CD8-positive, alpha-beta memory T cell (primary cell): ENCODE results near the gene GPANK1. TPM values are rescaled to one million over a fixed set of nuclear protein-coding genes. Genes with fewer than 3 reads are reported as not detected.

Source experiments
- CTCF ChIA-PET: fragments of 350-600 bp; sonication (Branson Sonifier 250); formaldehyde crosslinking; loops from one replicate; lab custom pipeline; 2021; ENCODE audit warnings: antibody characterized with exemption; lab: Charles Lee
- POLR2A ChIA-PET: fragments of 350-600 bp; sonication (Branson Sonifier 250); formaldehyde crosslinking; loops from one replicate; lab custom pipeline; 2021; ENCODE audit warnings: antibody characterized with exemption; lab: Charles Lee
- DNase-seq, 5 donors: peaks; one replicate each; pipeline versions ENCODE4 v3.0.0 to v3.0.0-alpha.2; 2020 to 2022; ENCODE audit warnings: mixed read lengths in 1 of 5
- H3K27ac ChIP-seq: one replicate; pipeline ENCODE4 v1.7.0; 2013; ENCODE audit warnings: low read depth, mild to moderate bottlenecking, low read length, moderate library complexity
- H3K27me3 ChIP-seq: 2 replicates; pipeline ENCODE4 v1.7.0; 2013; ENCODE audit warnings: low read length, mild to moderate bottlenecking; ENCODE audit not compliant: insufficient read depth, poor library complexity, severe bottlenecking
- H3K36me3 ChIP-seq: 2 replicates; pipeline ENCODE4 v1.7.0; 2013; ENCODE audit warnings: mild to moderate bottlenecking, low read length, moderate library complexity; ENCODE audit not compliant: insufficient read depth
- H3K4me1 ChIP-seq: 2 replicates; pipeline ENCODE4 v1.7.0; 2013; ENCODE audit warnings: mild to moderate bottlenecking, low read length, moderate library complexity; ENCODE audit not compliant: insufficient read depth
- H3K4me3 ChIP-seq: 2 replicates; pipeline ENCODE4 v1.7.0; 2013; ENCODE audit warnings: mild to moderate bottlenecking, low read length
- H3K9me3 ChIP-seq: 2 replicates; pipeline ENCODE4 v1.7.0; 2013; ENCODE audit warnings: mild to moderate bottlenecking, low read length
- H3K27ac Mint-ChIP-seq, 8 donors: one replicate each; pipeline ENCODE4 v1.8.0; 2020 to 2021; ENCODE audit warnings: mixed read lengths in 8 of 8, mild to moderate bottlenecking in 6 of 8, inconsistent platforms in 3 of 8, moderate library complexity in 3 of 8
- H3K27me3 Mint-ChIP-seq, 2 donors: one replicate each; pipeline ENCODE4 v1.8.0; 2020 to 2021; ENCODE audit warnings: mixed read lengths in 2 of 2, mild to moderate bottlenecking in 1 of 2, moderate library complexity in 1 of 2
- H3K36me3 Mint-ChIP-seq, 3 donors: one replicate each; pipeline ENCODE4 v1.8.0; 2020 to 2021; ENCODE audit warnings: mixed read lengths in 3 of 3, inconsistent platforms in 1 of 3, mild to moderate bottlenecking in 1 of 3
- H3K4me1 Mint-ChIP-seq, 3 donors: one replicate each; pipeline ENCODE4 v1.8.0; 2020 to 2021; ENCODE audit warnings: mixed read lengths in 3 of 3, inconsistent platforms in 1 of 3, mild to moderate bottlenecking in 1 of 3
- H3K4me3 Mint-ChIP-seq, 7 donors: one replicate each; pipeline ENCODE4 v1.8.0; 2020 to 2021; ENCODE audit warnings: mixed read lengths in 7 of 7, mild to moderate bottlenecking in 6 of 7, moderate library complexity in 4 of 7, inconsistent platforms in 2 of 7
- H3K9me3 Mint-ChIP-seq, 5 donors: one replicate each; pipeline ENCODE4 v1.8.0; 2020 to 2022; ENCODE audit warnings: mixed read lengths in 5 of 5, mild to moderate bottlenecking in 3 of 5, moderate library complexity in 2 of 5, inconsistent platforms in 1 of 5
- polyA plus RNA-seq: library from polyadenylated mRNA; unstranded; fragments of 300-500 nt; fragmentation: Illumina TruSeq; gene quantifications from one replicate; pipeline ENCODE4 v1.2.3, GENCODE V29; 2021
- total RNA-seq, 2 experiments: library from RNA; stranded (reverse); gene quantifications; one replicate each; pipeline ENCODE4 v1.2.3, GENCODE V29; 2021

The GPANK1 gene
- total and polyA plus RNA-seq, 3 experiments from 2014 or later: 19.6 to 46.4 (median 46.2) TPM

DNA sequence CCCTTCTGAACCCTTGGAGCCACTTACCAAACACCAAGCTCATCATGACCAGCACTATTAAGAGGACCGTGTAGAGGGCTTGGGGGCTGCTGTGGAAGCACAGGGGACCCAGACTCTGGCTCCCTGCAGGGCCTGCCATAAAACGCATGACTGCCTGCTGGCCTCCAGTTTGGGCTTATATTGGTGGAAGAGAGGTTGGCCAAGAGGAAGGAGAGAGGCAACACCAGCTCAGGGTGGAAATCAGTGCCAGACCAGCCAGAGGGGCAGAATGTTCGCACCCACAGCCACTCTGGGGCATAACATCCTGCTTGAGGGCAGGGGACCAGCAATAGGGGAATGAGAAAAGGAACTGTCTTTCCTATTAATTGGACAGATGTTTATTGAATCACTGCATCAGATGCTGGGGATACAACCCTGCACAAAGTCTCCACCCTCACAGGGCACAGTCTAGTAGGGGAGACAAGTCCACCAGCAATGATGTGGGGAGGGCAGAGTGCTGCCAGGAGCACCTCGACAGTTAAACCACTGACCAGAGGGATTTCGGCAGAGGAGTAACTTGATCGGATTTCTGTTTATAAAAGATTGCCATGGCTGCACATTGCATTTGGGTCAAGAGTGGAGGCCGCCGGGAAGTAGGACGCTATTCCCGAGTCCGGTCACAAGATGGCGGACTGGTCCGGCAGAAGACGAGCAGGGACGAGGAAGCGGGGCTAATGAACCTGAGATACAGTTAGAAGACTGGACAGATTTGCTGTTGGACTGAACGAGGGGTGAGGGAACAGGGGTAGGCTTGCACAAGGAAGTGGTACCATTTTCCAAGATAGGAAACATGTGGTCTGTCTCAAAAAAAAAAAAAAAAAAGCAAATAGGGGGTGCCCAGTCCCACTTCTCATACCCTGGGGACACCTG, 15.7 kb upstream of the GPANK1 start, which contains the start of gene LY6G5C:
LY6G5C (minus strand) TSS at position 842 of the 909 bp plus-strand sequence; CDS start at position 148, 694 bp downstream.
- Mint-ChIP-seq H3K36me3 (peaks cover 0 to 6% (median 4%) of the 10 kb centered on the region in 3 donors), H3K9me3 (no peaks in the 10 kb centered on the region), H3K27me3 (no peaks in the 10 kb centered on the region), H3K27ac (peak within 1 kb of the TSS; percentile 32 to 93 (median 88)), H3K4me1 (peaks cover 16 to 21% (median 16%) of the 10 kb centered on the region in 3 donors), H3K4me3 (peak within 1 kb of the TSS; percentile 80 to 97 (median 87))
- peak; percentile 33 to 72 (median 45) for DNase-seq
- Histone ChIP-seq H3K4me1 (peaks cover 10% of the 10 kb centered on the region), H3K9me3 (no peaks in the 10 kb centered on the region), H3K36me3 (no peaks in the 10 kb centered on the region), H3K27me3 (no peaks in the 10 kb centered on the region), H3K4me3 (peak within 1 kb of the TSS; percentile 66), H3K27ac (peak within 1 kb of the TSS; percentile 28)
- ChIA-PET CTCF (interaction anchor here (0.7 to 1.9 kb wide), 8 partner anchors 19 to 367 kb away, joined by 3 to 12 read pairs (median 4); partner anchors contain the start of gene ABHD16A), POLR2A (interaction anchor here (0.8 to 1.2 kb wide), 2 partner anchors 149 to 151 kb away, joined by 3 read pairs; no protein-coding TSS in a partner anchor)

DNA sequence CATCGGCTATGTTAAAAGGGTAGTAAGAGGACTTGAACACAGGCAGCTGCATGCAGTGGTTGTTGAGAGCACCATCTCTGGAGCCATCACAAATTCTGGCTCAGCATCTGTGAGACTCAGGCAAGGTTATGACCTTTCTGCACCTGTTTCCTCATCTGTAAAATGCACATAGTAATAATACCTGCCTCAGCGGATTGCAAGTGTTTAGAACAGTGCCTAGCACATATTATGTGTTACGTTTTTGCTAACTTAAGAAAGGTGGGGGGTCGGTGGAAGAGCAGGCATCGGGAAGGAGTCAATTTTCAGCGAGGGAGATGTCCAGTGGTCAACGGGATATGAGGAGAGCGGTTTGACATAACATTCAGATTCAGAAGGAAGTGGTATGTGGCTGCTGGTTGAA, 13.2 kb upstream of the GPANK1 start:
- POLR2A ChIA-PET: interaction anchor here (0.7 kb wide), 1 partner anchor 447 kb away, joined by 4 read pairs; no protein-coding TSS in a partner anchor

DNA sequence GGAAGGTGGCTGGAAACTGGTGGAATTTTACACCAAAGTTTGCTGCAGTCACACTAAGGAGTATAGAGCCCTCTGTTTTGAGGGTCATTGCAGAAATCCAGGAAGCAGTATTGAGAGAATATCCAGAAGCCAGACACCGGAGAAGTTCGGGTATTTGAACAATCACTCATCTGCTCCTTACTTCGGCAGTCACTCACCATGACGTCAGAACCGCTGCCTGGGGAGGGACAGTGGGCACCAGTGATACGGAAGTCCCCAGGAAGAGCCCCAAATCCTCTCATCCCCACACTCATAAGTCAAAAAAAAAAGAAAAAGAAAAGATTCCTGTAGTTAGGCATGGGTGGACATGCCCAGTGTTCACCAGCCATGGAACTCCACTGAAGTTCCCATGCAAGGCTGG, 12.1 kb upstream of the GPANK1 start:
- no peaks in the 10 kb centered on the region for H3K9me3 ChIP-seq
- H3K27me3 Mint-ChIP-seq: no peaks in the 10 kb centered on the region
- peak overlapping the region in 1 of 7 donors; percentile 36 for H3K4me3 Mint-ChIP-seq
- H3K9me3 Mint-ChIP-seq: no peaks in the 10 kb centered on the region
- H3K27ac ChIP-seq: no peak overlapping the region
- H3K4me3 ChIP-seq: no peak overlapping the region
- peak overlapping the region in 3 of 8 donors; percentile 40 to 90 (median 55) for H3K27ac Mint-ChIP-seq
- H3K27me3 ChIP-seq: no peaks in the 10 kb centered on the region
- H3K4me1 Mint-ChIP-seq: peaks cover 16 to 19% (median 16%) of the 10 kb centered on the region in 3 donors
- peaks cover 0 to 17% (median 7%) of the 10 kb centered on the region in 3 donors for H3K36me3 Mint-ChIP-seq
- ChIA-PET POLR2A (no interaction called here), CTCF (interaction anchor here (2.0 kb wide), 1 partner anchor 153 kb away, joined by 6 read pairs; no protein-coding TSS in a partner anchor)
- peaks cover 10% of the 10 kb centered on the region for H3K4me1 ChIP-seq
- H3K36me3 ChIP-seq: peaks cover 3% of the 10 kb centered on the region
- DNase-seq: no peak

More for the DNA sequence above, 13.2 kb upstream of the GPANK1 start:
- Mint-ChIP-seq H3K4me3 (peak overlapping the region in 1 of 7 donors; percentile 70), H3K27ac (peak overlapping the region in 2 of 8 donors; percentile 28 to 69), H3K9me3 (no peaks in the 10 kb centered on the region), H3K27me3 (no peaks in the 10 kb centered on the region), H3K36me3 (peaks cover 0 to 8% (median 6%) of the 10 kb centered on the region in 3 donors), H3K4me1 (peaks cover 16 to 21% (median 16%) of the 10 kb centered on the region in 3 donors)
- DNase-seq: no peak
- H3K4me1 ChIP-seq: peaks cover 10% of the 10 kb centered on the region
- H3K9me3 ChIP-seq: no peaks in the 10 kb centered on the region
- H3K27me3 ChIP-seq: no peaks in the 10 kb centered on the region
- H3K4me3 ChIP-seq: no peak overlapping the region
- CTCF ChIA-PET: interaction anchor here (2.0 kb wide), 1 partner anchor 152 kb away, joined by 6 read pairs; no protein-coding TSS in a partner anchor
- H3K36me3 ChIP-seq: no peaks in the 10 kb centered on the region
- H3K27ac ChIP-seq: no peak overlapping the region

DNA sequence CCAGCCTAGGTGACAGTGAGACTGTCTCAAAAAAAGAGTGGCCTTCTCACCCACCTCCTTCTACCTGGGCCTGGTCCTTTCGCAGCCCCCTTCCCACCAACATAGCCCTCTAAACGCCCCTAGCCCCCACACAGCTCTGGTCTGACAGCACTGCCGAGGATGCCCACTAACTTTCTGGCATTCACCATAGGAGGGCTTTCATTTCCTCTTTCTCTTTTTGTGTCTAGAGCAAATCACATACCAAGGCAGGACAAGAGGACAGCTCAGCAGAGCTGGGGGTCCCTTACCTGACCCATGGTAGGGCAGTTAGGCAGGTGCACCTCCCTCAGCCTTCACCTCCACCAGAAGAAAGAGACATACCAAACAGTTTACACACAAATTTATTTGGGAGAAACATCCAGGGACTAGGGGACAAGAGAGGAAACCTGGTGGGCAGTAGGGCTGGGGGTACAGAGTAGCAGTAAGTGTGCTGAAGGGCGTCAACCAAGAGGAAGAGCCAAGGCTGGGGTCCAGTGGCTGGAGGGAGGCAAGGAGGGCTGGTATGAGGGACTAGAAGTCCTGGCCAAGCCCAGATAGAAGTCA, 11.6 kb upstream of the GPANK1 start:
- Histone ChIP-seq H3K4me1 (peaks cover 7% of the 10 kb centered on the region), H3K4me3 (no peak overlapping the region), H3K27ac (no peak overlapping the region), H3K9me3 (no peaks in the 10 kb centered on the region), H3K36me3 (peaks cover 8% of the 10 kb centered on the region), H3K27me3 (no peaks in the 10 kb centered on the region)
- Mint-ChIP-seq H3K4me3 (peak overlapping the region in 1 of 7 donors; percentile 36), H3K36me3 (peaks cover 0 to 22% (median 7%) of the 10 kb centered on the region in 3 donors), H3K4me1 (peaks cover 12 to 14% (median 14%) of the 10 kb centered on the region in 3 donors), H3K9me3 (no peaks in the 10 kb centered on the region), H3K27me3 (no peaks in the 10 kb centered on the region), H3K27ac (peak overlapping the region in 4 of 8 donors; percentile 40 to 90 (median 61))
- ChIA-PET CTCF (no interaction called here), POLR2A (no interaction called here)
- DNase-seq: no peak

DNA sequence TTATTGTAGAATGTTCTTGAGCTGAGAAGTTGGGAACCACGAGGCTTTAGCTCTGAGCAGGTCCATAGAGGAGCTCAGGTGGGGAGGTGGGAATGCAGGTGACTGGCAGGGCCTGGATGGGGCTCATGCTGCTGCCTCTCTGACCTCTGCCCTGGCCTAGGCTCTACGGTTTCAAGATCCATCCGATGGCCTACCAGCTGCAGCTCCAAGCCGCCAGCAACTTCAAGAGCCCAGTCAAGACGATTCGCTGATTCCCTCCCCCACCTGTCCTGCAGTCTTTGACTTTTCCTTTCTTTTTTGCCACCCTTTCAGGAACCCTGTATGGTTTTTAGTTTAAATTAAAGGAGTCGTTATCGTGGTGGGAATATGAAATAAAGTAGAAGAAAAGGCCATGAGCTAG, 4.9 kb upstream of the GPANK1 start, which contains the start of gene LY6G5B:
LY6G5B (plus strand) TSS at position 301 of the 400 bp plus-strand sequence. CDS start 975 bp downstream, outside the sequence.
- Mint-ChIP-seq H3K36me3 (peaks cover 0 to 82% (median 11%) of the 10 kb centered on the region in 3 donors), H3K4me1 (peaks cover 23 to 37% (median 32%) of the 10 kb centered on the region in 3 donors), H3K27me3 (no peaks in the 10 kb centered on the region), H3K4me3 (peak within 1 kb of the TSS in 1 of 7 donors; percentile 73), H3K9me3 (no peaks in the 10 kb centered on the region), H3K27ac (peak within 1 kb of the TSS in 3 of 8 donors; percentile 22 to 52 (median 36))
- Histone ChIP-seq H3K4me3 (no peak within 1 kb of the TSS), H3K36me3 (peaks cover 49% of the 10 kb centered on the region), H3K27me3 (no peaks in the 10 kb centered on the region), H3K9me3 (no peaks in the 10 kb centered on the region), H3K27ac (no peak within 1 kb of the TSS), H3K4me1 (peaks cover 20% of the 10 kb centered on the region)
- ChIA-PET CTCF (interaction anchor here (0.9 to 1.3 kb wide), 2 partner anchors 14 to 17 kb away, joined by 4 read pairs; partner anchors contain the start of gene BAG6), POLR2A (interaction anchor here (0.5 to 1.1 kb wide), 3 partner anchors 77 to 194 kb away, joined by 3 to 4 read pairs (median 3); partner anchors contain the start of gene NCR3)
- DNase-seq: no peak

DNA sequence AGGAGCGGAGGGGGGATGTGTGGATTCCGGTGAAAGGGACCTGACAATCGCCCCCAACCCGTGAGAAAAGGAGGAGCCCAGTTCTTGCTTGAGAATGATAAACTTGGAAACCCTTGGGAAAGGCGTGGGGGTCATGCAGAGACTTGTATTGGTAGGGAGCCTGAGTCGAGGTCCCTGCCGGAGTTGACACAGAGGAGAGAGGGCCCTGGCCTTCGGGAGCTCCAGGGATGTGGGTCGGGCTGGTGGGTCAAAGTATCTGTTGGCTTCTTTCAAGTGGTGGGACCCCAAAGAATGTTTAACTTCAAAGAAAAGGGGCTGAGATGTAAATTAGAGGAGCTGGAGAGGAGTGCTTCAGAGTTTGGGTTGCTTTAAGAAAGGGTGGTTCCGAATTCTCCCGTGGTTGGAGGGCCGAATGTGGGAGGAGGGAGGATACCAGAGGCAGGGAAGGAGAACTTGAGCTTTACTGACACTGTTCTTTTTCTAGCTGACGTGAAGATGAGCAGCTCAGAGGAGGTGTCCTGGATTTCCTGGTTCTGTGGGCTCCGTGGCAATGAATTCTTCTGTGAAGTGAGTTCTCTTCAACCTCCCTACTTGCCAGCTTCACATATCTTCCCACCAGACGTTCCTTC, 1.7 kb upstream of the GPANK1 start:
- no peaks in the 10 kb centered on the region for H3K9me3 Mint-ChIP-seq
- Histone ChIP-seq H3K27me3 (no peaks in the 10 kb centered on the region), H3K36me3 (peaks cover 48% of the 10 kb centered on the region), H3K27ac (peak overlapping the region; percentile 97), H3K4me1 (peaks cover 41% of the 10 kb centered on the region), H3K9me3 (no peaks in the 10 kb centered on the region), H3K4me3 (peak overlapping the region; percentile 97)
- no peak for DNase-seq
- H3K27me3 Mint-ChIP-seq: no peaks in the 10 kb centered on the region
- peaks cover 49 to 67% (median 54%) of the 10 kb centered on the region in 3 donors for H3K4me1 Mint-ChIP-seq
- H3K27ac Mint-ChIP-seq: peak overlapping the region; percentile 91 to 100 (median 98)
- ChIA-PET POLR2A (interaction anchor here (0.9 to 3.1 kb wide), 3 partner anchors 14 to 90 kb away, joined by 3 to 13 read pairs (median 5); partner anchors contain the start of genes ABHD16A and BAG6), CTCF (no interaction called here)
- H3K36me3 Mint-ChIP-seq: peaks cover 0 to 88% (median 8%) of the 10 kb centered on the region in 3 donors
- H3K4me3 Mint-ChIP-seq: peak overlapping the region; percentile 93 to 99 (median 94)
